A673 (cell line): Measurements from ENCODE around the gene CDC7. TPM values are rescaled to one million over a fixed set of nuclear protein-coding genes. Genes with fewer than 3 reads are reported as not detected.

Experiments
- BruUV-seq: library from RNA; stranded (reverse); fragments of 400-500 nt; replicated peaks from 2 replicates; lab custom pipeline; 2021; lab: Mats Ljungman, UMichigan
- CTCF ChIA-PET: fragments of 300-600 bp; sonication (Branson Sonifier 250); formaldehyde crosslinking; loops from one replicate; lab custom pipeline; 2022; ENCODE audit warnings: antibody characterized with exemption; lab: Charles Lee
- POLR2A ChIA-PET: fragments of 300-600 bp; sonication (Branson Sonifier 250); formaldehyde crosslinking; loops from one replicate; lab custom pipeline; 2022; ENCODE audit warnings: antibody characterized with exemption; ENCODE audit not compliant: low non-redundant PET; lab: Charles Lee
- DNase-seq: peaks from one replicate; pipeline ENCODE4 v3.0.0-alpha.2; 2015; ENCODE audit warnings: low spot score
- H3K27ac ChIP-seq: fragments of 200-600 bp; sonication (generic); 2 replicates; pipeline ENCODE4 v1.5.1; 2016; ENCODE audit warnings: mixed run types, low read depth, mild to moderate bottlenecking, mixed read lengths, antibody characterized with exemption, low read length; ENCODE audit not compliant: poor library complexity, severe bottlenecking
- H3K27me3 ChIP-seq: fragments of 200-600 bp; sonication (generic); replicated peaks from 2 replicates; pipeline ENCODE4 v1.6.1; 2017; ENCODE audit warnings: mixed run types, low read depth, mild to moderate bottlenecking, mixed read lengths, antibody characterized with exemption, low read length; ENCODE audit not compliant: insufficient read depth, poor library complexity
- H3K36me3 ChIP-seq: fragments of 200-600 bp; sonication (generic); 2 replicates; pipeline ENCODE4 v1.6.1; 2016; ENCODE audit warnings: mixed run types, mild to moderate bottlenecking, mixed read lengths, antibody characterized with exemption, low read length; ENCODE audit not compliant: insufficient read depth, poor library complexity, severe bottlenecking
- H3K4me1 ChIP-seq: fragments of 200-600 bp; sonication (generic); 2 replicates; pipeline ENCODE4 v1.6.1; 2017; ENCODE audit warnings: mixed run types, mild to moderate bottlenecking, mixed read lengths, antibody characterized with exemption, low read length; ENCODE audit not compliant: insufficient read depth, poor library complexity, severe bottlenecking
- H3K4me3 ChIP-seq: fragments of 200-600 bp; sonication (generic); 2 replicates; pipeline ENCODE4 v1.5.1; 2016; ENCODE audit warnings: low read depth, mixed run types, mild to moderate bottlenecking, mixed read lengths, low read length; ENCODE audit not compliant: poor library complexity, severe bottlenecking
- H3K9me3 ChIP-seq: fragments of 200-600 bp; sonication (generic); 2 replicates; pipeline ENCODE4 v1.6.1; 2016; ENCODE audit warnings: mixed run types, low read depth, mild to moderate bottlenecking, mixed read lengths, antibody characterized with exemption, low read length; ENCODE audit not compliant: poor library complexity, severe bottlenecking
- CTCF ChIP-seq: fragments of 300-800, 200-600 bp; sonication (generic); conservative IDR thresholded peaks from 2 replicates; pipeline ENCODE4 v1.5.1; 2017; ENCODE audit warnings: low read depth, mild to moderate bottlenecking, antibody characterized with exemption, low read length, moderate library complexity, mixed read lengths
- EZH2 ChIP-seq: fragments of 200-600 bp; sonication (generic); IDR thresholded peaks from 2 replicates; pipeline ENCODE4 v1.6.1; 2017; ENCODE audit warnings: borderline replicate concordance, low read depth, mild to moderate bottlenecking, mixed read lengths, antibody characterized with exemption, low read length; ENCODE audit not compliant: poor library complexity, severe bottlenecking
- intact Hi-C: fragments of 100-400 bp; cut with micrococcal nuclease; formaldehyde crosslinking; loops from one replicate; pipeline ENCODE4 v1.10.0; 2022; ENCODE audit not compliant: unreplicated experiment
- total RNA-seq: library from RNA; stranded (reverse); gene quantifications from 2 replicates; pipeline ENCODE4 v1.2.3, GENCODE V29; 2021

CDC7 gene
- total RNA-seq, 1 experiment from 2014 or later: 34.0 TPM

GRCh38 chr1:91557039-91557690 is 56.5 kb downstream of the CDC7 start:
- H3K9me3 ChIP-seq: no peaks in the 10 kb centered on the region
- CTCF ChIA-PET: no interaction called here
- no peak for DNase-seq
- no peak overlapping the region for H3K4me3 ChIP-seq
- intact Hi-C loops: no loop called here
- H3K4me1 ChIP-seq: no peaks in the 10 kb centered on the region
- no peak overlapping the region for H3K27ac ChIP-seq
- no peak for TF ChIP-seq CTCF
- no peak for TF ChIP-seq EZH2
- no TSS peak for BruUV-seq
- H3K27me3 ChIP-seq: no peaks in the 10 kb centered on the region
- POLR2A ChIA-PET: no interaction called here
- H3K36me3 ChIP-seq: no peaks in the 10 kb centered on the region

- BruUV-seq: no TSS peak
- TF ChIP-seq EZH2: no peak
- TF ChIP-seq CTCF: no peak
- H3K4me3 ChIP-seq: no peak overlapping the region
- no peak overlapping the region for H3K27ac ChIP-seq
- POLR2A ChIA-PET: no interaction called here
- DNase-seq: no peak
- no peaks in the 10 kb centered on the region for H3K4me1 ChIP-seq
- no peaks in the 10 kb centered on the region for H3K36me3 ChIP-seq
- no peaks in the 10 kb centered on the region for H3K9me3 ChIP-seq
- H3K27me3 ChIP-seq: no peaks in the 10 kb centered on the region
- intact Hi-C loops: no loop called here
- CTCF ChIA-PET: no interaction called here
Measured at GRCh38 chr1:91557826-91558225, 57.2 kb downstream of the CDC7 start.

DNA sequence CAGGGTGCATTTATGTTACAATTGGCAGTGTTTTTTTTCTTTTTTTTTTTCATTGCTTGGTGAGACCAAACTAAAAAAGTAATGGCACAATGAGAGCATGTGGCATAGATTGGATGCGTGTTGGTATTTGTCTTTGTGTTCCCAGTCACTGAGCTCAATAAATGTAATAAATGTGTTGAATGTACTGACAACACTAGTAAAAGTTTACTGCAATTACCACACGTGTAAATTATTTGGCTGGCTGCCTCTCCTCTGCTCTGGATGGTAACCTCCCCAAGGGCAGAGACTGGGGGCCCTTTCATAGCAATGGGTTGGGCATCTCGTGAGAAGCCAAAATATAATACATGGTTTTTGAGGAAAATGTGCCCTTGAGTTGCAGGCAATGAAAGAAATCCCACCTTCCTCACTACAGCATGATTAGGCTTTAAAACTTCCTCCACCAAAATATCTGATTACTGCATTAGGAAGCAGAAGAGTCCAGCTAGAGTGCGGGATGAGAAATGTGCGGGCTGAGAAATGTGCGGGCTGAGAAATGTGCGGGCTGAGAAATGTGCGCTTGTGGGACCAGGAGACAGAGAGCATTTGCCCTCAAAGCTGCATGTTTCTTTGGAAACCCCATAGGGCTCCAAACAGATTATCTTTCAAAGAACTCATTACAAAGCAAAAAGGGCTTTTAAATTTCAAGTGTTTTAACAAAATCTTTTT is 58.5 kb downstream of the CDC7 start:
- H3K36me3 ChIP-seq: no peaks in the 10 kb centered on the region
- intact Hi-C loops: no loop called here
- no peak overlapping the region for H3K4me3 ChIP-seq
- no peaks in the 10 kb centered on the region for H3K4me1 ChIP-seq
- H3K27ac ChIP-seq: no peak overlapping the region
- H3K27me3 ChIP-seq: no peaks in the 10 kb centered on the region
- BruUV-seq: no TSS peak
- no peak for DNase-seq
- TF ChIP-seq EZH2 (no peak), CTCF (no peak)
- ChIA-PET POLR2A (no interaction called here), CTCF (no interaction called here)
- no peaks in the 10 kb centered on the region for H3K9me3 ChIP-seq
